Stimulated activated CD4-positive, alpha-beta T cell treated with anti-CD3 and anti-CD28 coated beads, Interleukin-4, amount 100 ng/mL, for 24 hours (primary cell): ENCODE results near the gene TRDMT1.

Experiments
- DNase-seq: peaks from one replicate; pipeline ENCODE4 v3.0.0-alpha.2; 2020

TRDMT1 gene

GRCh38 chr10:17209302-17209701 is 7.8 kb upstream of the TRDMT1 start:
- no peak for DNase-seq

DNA sequence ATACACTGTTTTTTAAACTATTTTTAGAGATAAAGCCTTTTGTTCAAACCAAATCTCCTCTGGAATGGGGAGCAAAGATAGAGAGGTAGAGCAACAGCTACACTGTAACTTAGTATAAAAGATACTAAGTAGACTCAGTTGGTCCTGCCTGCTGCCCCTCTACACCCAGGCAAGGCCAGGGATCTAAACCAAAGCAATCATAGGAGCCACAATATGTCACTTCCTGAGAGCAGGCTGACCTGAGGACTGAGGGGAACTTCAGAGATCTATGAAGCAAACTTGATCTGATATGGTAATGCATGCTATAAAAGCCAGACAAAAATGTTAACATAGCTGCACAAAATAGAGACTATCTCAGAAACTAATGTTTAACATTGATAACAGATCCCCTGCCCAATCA is 7.0 kb upstream of the TRDMT1 start:
- DNase-seq: no peak

GRCh38 chr10:17206210-17206709 is 4.8 kb upstream of the TRDMT1 start:
- peak; percentile 61 for DNase-seq

DNA sequence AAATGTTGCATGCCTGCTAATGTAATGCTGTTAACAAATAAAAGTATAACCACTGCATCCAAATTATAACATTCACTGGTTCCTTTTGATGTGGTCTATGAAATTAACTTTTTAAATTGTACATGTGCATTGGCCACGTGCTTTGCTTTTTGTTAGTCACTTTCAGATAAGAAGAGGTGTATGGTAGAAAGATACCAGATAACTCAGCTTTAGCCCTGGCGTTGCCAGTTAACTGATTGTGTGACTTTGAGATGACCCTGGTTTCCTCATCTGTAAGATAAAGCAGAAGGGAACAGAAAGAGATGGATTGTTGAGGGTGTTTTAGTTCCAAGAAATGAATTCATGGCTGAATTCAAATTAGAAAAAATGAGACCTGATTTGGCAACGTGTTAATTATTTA is 1.9 kb upstream of the TRDMT1 start:
- DNase-seq: no peak

DNA sequence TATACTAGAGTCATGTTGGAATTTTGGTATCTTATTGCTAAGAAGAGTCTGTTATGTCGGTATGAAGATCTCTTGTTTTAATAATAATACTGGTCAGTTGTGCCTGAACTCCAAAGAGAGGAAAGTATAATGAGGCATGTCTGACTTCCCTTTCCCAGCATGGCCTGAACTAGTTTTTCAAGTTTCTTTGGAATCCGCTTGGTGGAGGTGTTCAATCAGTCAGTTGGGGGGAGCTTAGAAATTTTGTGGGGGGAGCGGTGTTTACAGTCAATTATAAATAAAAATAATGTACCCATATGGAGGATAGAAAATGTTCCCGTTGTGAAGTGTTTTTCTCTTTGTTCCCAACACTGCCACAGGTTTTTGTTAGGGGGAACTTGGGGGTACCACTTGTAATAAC is 1.5 kb upstream of the TRDMT1 start:
- DNase-seq: no peak

GRCh38 chr10:17202506-17202905 is 1.0 kb upstream of the TRDMT1 start:
- DNase-seq: no peak

- no peak for DNase-seq
Measured at GRCh38 chr10:17201794-17202116, 283 bp upstream of the TRDMT1 start.

DNA sequence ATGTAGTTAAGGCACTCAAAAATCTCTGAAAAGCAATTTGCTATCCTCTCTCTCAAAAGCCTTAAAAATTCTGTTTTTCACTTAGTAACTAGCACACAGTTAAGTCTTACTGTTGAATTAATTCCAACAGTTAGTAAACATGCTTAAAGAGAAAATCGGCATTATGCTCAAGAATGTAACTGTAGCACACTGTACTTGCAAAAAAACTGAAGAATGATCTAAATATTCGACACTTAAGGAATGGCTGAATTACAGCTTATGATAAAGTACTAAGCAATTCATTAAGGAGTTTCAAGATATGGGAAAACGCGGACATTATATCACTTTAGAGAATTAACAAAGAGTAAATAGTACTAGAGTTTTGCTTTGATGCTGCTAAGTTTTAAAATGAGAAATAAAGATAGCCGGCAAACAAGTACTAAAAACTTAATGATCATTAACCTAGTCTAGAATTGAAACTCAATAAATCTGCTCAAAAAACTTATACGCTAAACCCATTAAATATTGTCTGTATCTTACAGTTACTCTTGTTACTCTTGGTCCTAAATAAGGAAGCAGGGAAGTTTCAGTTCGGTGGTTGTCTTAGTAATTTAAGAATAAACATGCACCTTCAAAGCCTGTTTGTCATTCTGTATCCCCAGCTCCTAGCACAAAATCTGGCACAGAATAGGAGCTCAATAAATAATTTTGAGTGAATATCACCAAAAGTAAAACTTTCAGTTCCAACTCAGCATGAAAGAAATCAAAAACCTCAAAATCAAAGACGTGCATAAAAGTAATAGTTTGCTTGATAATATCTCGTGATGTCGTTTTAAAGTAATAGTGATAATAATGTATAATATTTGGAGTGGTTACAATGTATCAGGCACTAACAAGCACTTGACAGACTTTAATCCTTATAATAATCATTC is 1.2 kb downstream of the TRDMT1 start:
- no peak for DNase-seq

GRCh38 chr10:17199351-17199804 is 2.1 kb downstream of the TRDMT1 start:
- no peak for DNase-seq

DNA sequence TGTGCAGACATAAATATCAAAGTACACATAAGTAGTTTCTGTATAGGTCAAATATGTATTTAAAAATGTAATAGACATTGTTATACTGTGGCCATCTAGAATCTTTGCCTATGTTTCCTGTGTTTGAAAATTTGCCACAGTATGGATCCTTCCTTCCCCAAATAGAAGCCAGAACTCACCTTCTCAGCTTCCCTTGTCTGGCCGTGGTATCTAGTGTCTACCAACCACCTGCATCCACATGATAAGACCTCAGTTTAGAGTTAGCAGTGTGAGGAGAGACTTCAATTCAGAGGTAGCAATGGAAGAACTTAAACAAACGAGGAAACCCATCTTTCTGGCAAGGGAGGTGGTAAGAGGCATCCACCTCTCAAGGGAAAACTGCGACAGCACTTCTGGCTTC is 4.9 kb downstream of the TRDMT1 start:
- no peak for DNase-seq

DNA sequence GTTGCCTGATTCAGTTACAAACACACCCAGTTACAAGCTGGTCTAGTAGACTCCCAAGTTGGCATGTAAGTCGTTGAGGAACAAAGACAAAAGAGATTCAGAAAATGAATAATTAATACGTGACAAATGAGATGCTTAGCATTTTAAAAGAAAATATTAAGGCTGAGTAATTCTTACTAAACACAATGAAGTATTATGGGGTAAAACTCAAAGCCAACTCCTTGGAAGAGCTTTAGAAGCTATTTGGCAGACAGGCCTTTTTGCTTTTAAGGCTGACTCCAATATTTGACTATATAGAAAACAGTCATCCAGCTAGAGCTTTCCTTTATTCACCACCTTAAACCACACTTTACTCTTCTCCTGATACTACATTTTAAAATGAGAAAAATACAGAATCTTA is 5.4 kb downstream of the TRDMT1 start:
- DNase-seq: no peak

DNA sequence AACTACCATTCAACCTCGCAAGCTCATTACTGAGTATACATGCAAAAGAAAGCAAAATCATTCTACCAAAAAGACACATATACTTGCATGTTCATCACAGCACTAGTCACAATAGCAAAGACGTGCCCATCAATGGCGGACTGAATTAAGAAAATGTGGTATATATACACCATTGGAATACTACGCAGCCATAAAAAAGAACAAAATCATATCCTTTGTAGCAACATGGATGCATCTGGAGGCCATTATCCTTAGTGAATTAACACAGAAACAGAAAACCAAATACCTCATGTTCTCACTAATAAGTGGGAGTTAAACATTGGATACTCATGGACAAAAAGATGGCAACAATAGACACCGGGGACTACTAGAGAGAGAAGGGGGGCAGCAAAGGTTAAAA is 6.4 kb downstream of the TRDMT1 start:
- DNase-seq: no peak

- DNase-seq: no peak
Measured at GRCh38 chr10:17190602-17191001, 10.9 kb downstream of the TRDMT1 start.

GRCh38 chr10:17188644-17189172 is 12.8 kb downstream of the TRDMT1 start:
- DNase-seq: no peak

GRCh38 chr10:17185873-17186272 is 15.6 kb downstream of the TRDMT1 start:
- no peak for DNase-seq

- DNase-seq: no peak
Measured at GRCh38 chr10:17183110-17183509, 18.4 kb downstream of the TRDMT1 start.

DNA sequence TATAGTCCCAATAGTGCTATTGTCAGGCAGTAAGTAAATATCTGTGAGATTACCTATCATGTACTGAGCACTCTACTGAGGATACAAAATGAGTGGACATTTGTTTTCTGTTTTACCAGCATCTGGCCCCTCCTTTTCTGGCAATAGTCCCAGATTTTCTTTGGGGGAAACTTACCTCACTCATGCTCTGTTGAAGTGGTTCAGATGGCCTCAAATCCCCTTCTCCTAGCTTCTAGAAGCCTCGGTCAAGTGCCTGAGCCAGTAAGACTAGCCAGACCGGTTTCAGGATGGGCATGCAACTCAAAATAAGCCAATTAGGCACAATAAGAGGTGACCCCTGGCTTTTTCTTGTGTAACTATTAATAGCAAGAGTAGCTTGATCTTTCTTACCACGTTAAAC is 19.7 kb downstream of the TRDMT1 start:
- no peak for DNase-seq

DNA sequence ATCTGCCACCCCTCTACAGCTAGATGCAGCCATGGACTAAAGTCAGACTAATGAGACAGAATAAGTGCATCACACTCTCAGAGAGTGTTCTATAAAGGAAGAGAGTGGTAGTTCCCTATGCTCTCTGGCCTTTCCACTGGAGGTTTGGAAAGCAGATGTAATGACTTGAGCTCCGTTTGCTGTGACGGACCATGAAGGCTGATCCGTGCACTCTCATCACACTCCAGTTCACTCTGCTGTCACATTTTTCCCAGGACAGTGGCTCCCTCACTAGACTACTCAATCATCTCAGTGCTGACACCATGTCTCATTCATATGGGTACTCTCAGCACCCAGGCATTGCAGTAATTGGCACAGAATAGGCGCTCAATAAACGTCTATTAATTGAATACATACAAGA is 20.4 kb downstream of the TRDMT1 start:
- DNase-seq: no peak

- no peak for DNase-seq
Measured at GRCh38 chr10:17179002-17179401, 22.5 kb downstream of the TRDMT1 start.

DNA sequence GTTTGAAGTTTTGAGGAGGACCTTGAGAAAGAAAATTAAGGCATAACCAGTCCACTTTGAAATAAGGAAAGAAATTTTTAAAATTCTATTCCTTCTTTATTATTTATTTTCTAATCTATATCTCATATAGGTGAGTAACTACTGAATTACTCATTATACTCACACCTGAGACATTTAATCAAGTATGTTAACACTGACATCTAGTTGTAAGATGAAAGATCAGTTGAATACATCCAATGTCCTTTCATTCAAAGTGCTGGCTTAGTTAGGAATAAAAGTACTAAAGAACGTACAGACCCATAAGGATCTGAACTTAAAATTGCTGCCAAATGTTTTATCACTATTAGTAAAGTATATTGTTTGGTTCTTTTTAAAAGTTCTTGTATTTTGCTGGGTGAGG is 23.5 kb downstream of the TRDMT1 start:
- no peak for DNase-seq

GRCh38 chr10:17177014-17177413 is 24.5 kb downstream of the TRDMT1 start:
- no peak for DNase-seq

DNA sequence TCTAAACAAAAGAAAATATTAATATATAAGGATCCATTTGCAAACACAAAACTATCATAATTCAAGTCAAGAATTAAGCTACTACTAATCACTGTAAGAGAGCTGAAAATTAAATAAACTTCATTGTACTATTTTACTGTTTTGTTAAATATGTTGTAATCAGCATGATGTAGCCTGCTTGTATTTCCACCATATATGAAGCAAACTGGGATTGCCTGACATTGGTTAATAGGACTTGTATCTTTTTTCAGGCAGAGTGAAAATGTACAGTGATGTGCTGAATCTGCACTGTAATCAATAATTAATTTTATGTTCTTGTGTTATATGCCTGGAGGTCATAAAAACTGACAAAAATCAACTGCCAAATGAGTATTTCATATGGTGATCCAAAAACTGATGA is 25.4 kb downstream of the TRDMT1 start:
- DNase-seq: no peak

- DNase-seq: no peak
Measured at GRCh38 chr10:17175551-17175950, 25.9 kb downstream of the TRDMT1 start.

GRCh38 chr10:17174626-17175025 is 26.8 kb downstream of the TRDMT1 start:
- no peak for DNase-seq
